Mucosa of stomach (tissue), 1 donor: Measurements from ENCODE around the gene DENND2A.

Experiments used
- H3K27me3 ChIP-seq: one replicate; pipeline ENCODE4 v1.7.0; 2013; ENCODE audit warnings: mild to moderate bottlenecking, low read length; ENCODE audit not compliant: control insufficient read depth, insufficient read depth
- H3K36me3 ChIP-seq: one replicate; pipeline ENCODE4 v1.7.0; 2013; ENCODE audit warnings: low read length; ENCODE audit not compliant: control insufficient read depth, insufficient read depth
- H3K4me1 ChIP-seq: one replicate; pipeline ENCODE4 v1.7.0; 2013; ENCODE audit warnings: mild to moderate bottlenecking, low read length; ENCODE audit not compliant: control insufficient read depth, insufficient read depth
- H3K4me3 ChIP-seq: one replicate; pipeline ENCODE4 v1.7.0; 2013; ENCODE audit warnings: low read length
- H3K9ac ChIP-seq: one replicate; pipeline ENCODE4 v1.7.0; 2013; ENCODE audit warnings: mild to moderate bottlenecking, low read length, moderate library complexity
- H3K9me3 ChIP-seq: one replicate; pipeline ENCODE4 v1.7.0; 2013; ENCODE audit warnings: mild to moderate bottlenecking, low read length, moderate library complexity; ENCODE audit not compliant: control insufficient read depth
- donor health status: Pancreatic carcinoma.

DENND2A gene

GRCh38 chr7:140489026-140489359 lies 151.6 kb downstream of the DENND2A start:
- no peak overlapping the region for H3K9ac ChIP-seq
- H3K4me3 ChIP-seq = no peak overlapping the region
- no peaks in the 10 kb centered on the region for H3K27me3 ChIP-seq
- no peaks in the 10 kb centered on the region for H3K36me3 ChIP-seq
- H3K9me3 ChIP-seq = no peaks in the 10 kb centered on the region
- H3K4me1 ChIP-seq = peaks cover 11% of the 10 kb centered on the region

- H3K36me3 ChIP-seq = no peaks in the 10 kb centered on the region
- H3K27me3 ChIP-seq = no peaks in the 10 kb centered on the region
- no peak overlapping the region for H3K4me3 ChIP-seq
- H3K9me3 ChIP-seq = no peaks in the 10 kb centered on the region
- H3K4me1 ChIP-seq = peaks cover 11% of the 10 kb centered on the region
- no peak overlapping the region for H3K9ac ChIP-seq
Observed at GRCh38 chr7:140485500-140486265, 154.9 kb downstream of the DENND2A start.

GRCh38 chr7:140484951-140485499 lies 155.6 kb downstream of the DENND2A start:
- Histone ChIP-seq H3K36me3 (no peaks in the 10 kb centered on the region), H3K4me1 (peaks cover 11% of the 10 kb centered on the region), H3K9ac (no peak overlapping the region), H3K4me3 (no peak overlapping the region), H3K9me3 (no peaks in the 10 kb centered on the region), H3K27me3 (no peaks in the 10 kb centered on the region)

GRCh38 chr7:140484479-140484878 lies 156.1 kb downstream of the DENND2A start:
- Histone ChIP-seq H3K36me3 (no peaks in the 10 kb centered on the region), H3K27me3 (no peaks in the 10 kb centered on the region), H3K9ac (no peak overlapping the region), H3K9me3 (no peaks in the 10 kb centered on the region), H3K4me3 (no peak overlapping the region), H3K4me1 (peaks cover 11% of the 10 kb centered on the region)

DNA sequence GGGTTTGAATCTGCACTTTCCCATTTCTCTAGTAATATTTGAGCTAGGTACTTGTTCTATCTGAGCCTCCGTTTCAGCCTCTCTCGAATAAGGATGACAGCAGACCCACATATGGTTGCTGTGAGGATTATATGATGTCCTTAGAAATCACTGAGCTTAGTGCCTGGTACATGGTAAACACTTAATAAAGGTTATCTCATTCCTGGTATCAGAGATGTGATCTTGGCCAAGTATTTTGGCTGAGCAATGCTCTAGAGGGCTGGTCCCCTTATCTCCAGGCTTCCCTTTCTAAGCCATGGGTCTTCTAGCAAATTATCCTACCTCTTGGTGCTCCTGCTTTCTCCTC lies 160.9 kb downstream of the DENND2A start:
- H3K4me3 ChIP-seq = peak overlapping the region; percentile 47
- H3K9ac ChIP-seq = peak overlapping the region; percentile 86
- no peaks in the 10 kb centered on the region for H3K36me3 ChIP-seq
- H3K27me3 ChIP-seq = no peaks in the 10 kb centered on the region
- peaks cover 8% of the 10 kb centered on the region for H3K4me1 ChIP-seq
- no peaks in the 10 kb centered on the region for H3K9me3 ChIP-seq

DNA sequence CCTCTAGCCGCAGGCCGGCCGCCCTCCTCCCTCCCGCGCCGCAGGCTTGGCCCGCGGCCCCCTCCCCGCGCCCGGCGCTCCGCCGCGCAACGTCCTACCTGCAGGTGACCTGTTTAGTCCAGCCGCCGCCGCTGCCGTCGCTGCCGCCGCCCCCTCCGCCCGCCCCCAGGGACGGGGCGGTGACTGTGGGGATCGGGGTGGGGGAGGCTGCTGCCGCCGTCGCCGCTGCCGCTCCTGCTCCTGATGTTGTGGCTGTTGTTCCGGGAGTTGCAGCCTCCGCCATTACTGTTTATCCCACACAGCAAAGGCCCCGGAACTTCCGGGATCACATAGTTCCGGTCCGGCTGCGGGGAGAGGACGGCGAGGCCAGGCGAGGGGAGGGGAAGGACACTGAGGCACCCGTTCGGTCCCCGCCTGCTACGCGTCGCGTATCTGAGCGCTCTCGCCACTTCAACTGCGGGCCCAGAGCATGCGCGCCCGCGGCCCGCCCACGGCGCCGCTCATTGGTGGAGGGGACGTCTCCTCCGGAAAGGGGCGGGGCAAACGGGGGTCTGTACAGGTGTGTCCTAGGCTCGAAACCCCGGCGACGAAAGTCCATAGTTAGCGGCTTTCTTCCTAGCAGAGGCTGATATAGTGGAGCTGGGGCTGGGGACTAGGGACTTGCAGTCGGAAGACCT lies 161.4 kb downstream of the DENND2A start, which contains the start of gene MKRN1:
MKRN1 (minus strand) TSS at position 444 of the 677 bp plus-strand sequence; CDS start at position 283, 161 bp downstream.
- Histone ChIP-seq H3K27me3 (no peaks in the 10 kb centered on the region), H3K9ac (peak within 1 kb of the TSS; percentile 86), H3K9me3 (no peaks in the 10 kb centered on the region), H3K36me3 (no peaks in the 10 kb centered on the region), H3K4me3 (peak within 1 kb of the TSS; percentile 47), H3K4me1 (peaks cover 8% of the 10 kb centered on the region)

DNA sequence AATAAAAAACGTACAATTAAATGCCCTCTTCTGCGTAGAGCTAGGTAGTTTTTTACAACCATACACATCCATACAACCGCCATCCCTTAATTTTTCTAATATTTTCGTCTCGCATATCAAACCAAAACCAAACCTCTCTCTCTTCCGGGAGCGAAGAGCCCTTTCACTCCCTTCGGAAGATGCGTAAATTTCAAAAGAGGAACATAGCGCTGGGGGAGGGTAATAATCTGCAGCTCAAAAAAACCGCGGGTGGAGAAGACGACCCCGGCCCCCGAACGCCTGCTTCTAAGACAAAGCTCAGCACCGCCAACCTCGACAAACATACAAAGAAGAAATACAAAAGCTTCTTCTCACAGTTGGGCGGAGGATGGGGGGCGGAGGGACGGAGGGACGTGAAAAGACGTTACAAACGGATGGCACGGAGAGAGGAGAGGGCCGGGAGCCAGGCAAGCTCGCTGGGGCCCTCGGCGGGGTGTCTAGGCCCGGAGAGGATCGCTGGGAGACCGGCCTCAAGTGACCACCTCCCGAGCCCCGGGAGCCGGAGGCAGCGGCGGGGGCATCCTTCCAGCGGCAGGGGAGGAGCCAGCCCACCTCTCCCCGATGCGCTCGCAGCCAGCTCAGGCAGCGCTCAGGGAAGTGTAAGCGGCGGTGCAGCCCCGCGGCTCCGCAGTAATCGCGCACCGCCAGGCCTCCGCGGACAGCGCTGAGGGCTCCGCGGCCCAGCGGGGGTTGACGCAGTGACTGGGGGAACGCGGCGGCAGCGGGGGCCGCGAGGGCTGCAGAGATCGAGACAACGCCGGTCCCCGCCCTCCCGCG lies 162.2 kb downstream of the DENND2A start:
- peak overlapping the region; percentile 47 for H3K4me3 ChIP-seq
- no peaks in the 10 kb centered on the region for H3K27me3 ChIP-seq
- H3K9me3 ChIP-seq = no peaks in the 10 kb centered on the region
- H3K36me3 ChIP-seq = no peaks in the 10 kb centered on the region
- H3K9ac ChIP-seq = peak overlapping the region; percentile 86
- H3K4me1 ChIP-seq = peaks cover 8% of the 10 kb centered on the region

DNA sequence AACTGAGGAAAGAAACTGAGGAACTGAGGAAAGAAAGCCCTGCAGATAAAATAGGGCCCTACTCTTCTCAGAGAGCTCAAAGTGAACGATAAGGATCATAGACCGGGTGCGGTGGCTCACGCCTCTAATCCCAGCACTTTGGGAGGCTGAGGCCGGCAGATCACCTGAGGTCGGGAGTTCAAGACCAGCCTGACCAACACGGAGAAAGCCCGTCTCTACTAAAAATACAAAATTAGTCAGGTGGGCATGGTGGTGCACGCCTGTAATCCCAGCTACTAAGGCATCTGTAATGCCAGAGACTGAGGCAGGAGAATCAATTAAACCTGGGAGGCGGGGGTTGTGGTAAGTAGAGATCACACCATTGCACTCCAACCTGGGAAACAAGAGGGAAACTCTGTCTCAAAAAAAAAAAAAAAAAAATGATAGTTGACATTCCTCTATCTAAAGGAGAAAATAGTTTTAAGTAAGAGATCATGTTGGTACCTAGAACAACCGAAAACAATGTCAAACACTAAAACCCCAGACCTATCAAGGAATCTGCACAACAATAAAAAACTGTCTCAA lies 163.8 kb downstream of the DENND2A start:
- no peaks in the 10 kb centered on the region for H3K27me3 ChIP-seq
- H3K4me1 ChIP-seq = peaks cover 8% of the 10 kb centered on the region
- H3K9ac ChIP-seq = no peak overlapping the region
- H3K36me3 ChIP-seq = no peaks in the 10 kb centered on the region
- no peak overlapping the region for H3K4me3 ChIP-seq
- H3K9me3 ChIP-seq = no peaks in the 10 kb centered on the region

GRCh38 chr7:140475747-140476333 lies 164.8 kb downstream of the DENND2A start:
- H3K36me3 ChIP-seq = no peaks in the 10 kb centered on the region
- H3K4me3 ChIP-seq = no peak overlapping the region
- H3K27me3 ChIP-seq = no peaks in the 10 kb centered on the region
- peaks cover 8% of the 10 kb centered on the region for H3K4me1 ChIP-seq
- H3K9ac ChIP-seq = no peak overlapping the region
- no peaks in the 10 kb centered on the region for H3K9me3 ChIP-seq
